GM13977 (cell line): ENCODE measurements around the gene FUT1.

Source experiments
- DNase-seq: peaks from one replicate; pipeline ENCODE4 v3.0.0; 2012; ENCODE audit warnings: low spot score
- in situ Hi-C: fragments of 300-500 bp; cut with MboI; formaldehyde crosslinking; loops from one replicate; pipeline ENCODE4 v1.12.0; 2022; ENCODE audit warnings: low sequenced_read_pairs, low pct_unique_long_range_greater_than_20kb, mixed read lengths, inconsistent platforms; ENCODE audit not compliant: unreplicated experiment
- TF ChIP-seq, protein P1 (sequence below): IDR thresholded peaks from 2 replicates; pipeline ENCODE4 v1.5.1; 2012; ENCODE audit warnings: mild to moderate bottlenecking, control low read depth; ENCODE audit not compliant: insufficient read depth; ENCODE audit errors: extremely low read depth, missing control alignments

FUT1 gene

DNA sequence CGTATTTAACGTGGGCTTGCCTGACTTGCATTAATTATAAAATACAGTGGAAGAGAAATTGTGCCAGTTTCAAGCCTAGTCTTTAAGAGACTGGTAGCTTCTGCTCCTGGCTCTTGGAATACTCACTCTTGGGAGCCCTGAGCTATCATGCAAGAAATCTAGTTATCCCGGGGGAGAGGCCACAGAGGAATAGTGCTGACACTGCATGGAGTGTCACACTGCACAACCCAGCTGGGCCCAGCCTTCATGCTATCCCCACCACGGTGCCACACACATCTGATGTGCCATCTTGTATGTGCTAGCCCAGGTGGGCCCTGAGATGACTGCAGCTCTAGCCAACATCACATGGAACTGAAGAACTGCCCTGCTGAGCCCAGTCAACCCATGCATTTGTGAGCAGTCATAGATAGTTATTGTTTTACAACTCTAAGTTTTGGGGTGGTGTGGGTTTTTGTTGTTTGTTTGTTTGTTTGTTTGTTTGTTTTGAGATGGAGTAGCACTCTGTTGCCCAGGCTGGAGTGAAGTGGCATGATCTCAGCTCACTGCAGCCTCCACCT, 41.3 kb downstream of the FUT1 start:
- no peak for DNase-seq
- TF ChIP-seq, protein P1, sequence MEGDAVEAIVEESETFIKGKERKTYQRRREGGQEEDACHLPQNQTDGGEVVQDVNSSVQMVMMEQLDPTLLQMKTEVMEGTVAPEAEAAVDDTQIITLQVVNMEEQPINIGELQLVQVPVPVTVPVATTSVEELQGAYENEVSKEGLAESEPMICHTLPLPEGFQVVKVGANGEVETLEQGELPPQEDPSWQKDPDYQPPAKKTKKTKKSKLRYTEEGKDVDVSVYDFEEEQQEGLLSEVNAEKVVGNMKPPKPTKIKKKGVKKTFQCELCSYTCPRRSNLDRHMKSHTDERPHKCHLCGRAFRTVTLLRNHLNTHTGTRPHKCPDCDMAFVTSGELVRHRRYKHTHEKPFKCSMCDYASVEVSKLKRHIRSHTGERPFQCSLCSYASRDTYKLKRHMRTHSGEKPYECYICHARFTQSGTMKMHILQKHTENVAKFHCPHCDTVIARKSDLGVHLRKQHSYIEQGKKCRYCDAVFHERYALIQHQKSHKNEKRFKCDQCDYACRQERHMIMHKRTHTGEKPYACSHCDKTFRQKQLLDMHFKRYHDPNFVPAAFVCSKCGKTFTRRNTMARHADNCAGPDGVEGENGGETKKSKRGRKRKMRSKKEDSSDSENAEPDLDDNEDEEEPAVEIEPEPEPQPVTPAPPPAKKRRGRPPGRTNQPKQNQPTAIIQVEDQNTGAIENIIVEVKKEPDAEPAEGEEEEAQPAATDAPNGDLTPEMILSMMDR, result no peak
- in situ Hi-C loops, result no loop called here

DNA sequence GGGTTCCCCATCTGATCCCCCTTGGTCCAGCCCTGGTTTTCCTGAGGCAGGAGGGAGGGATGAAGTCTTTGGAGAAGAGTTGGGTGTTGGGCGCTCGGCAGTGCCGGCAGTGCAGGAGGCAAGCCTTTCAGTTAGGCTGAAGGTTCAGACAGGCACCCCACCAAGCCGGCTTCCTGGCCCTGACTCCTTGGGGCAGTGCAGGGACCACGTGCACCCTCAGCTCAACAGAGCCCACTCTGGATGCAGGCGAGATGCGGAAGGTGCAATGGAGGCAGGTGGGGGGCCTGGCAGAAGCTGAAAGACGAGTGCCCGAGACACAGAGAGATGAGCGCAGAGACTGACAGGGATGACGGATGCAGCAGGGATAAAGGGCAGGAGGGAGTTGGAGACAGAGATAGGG, 44.0 kb downstream of the FUT1 start:
- in situ Hi-C loops, result no loop called here
- TF ChIP-seq, protein P1, result no peak
- no peak for DNase-seq

DNA sequence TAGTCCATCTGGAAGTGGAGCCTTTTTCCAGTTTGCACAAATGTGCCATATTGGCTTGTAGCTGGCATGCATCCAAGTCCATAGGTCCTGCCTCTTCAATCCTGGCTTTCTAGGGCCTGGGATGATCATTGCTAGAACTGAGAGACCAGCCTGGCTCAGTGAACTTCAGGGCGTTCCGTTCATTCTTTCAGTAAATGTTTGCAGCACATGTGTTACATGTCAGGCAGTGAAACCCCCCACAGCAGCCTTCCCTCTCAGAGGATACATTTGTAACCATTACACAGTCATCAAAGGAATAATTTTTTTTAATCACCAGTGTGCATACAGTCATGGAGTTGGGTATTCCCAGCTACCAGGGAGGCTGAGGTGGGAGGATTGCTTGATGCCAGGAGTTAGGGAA, 47.0 kb downstream of the FUT1 start:
- no peak for DNase-seq
- TF ChIP-seq, protein P1, result no peak
- in situ Hi-C loops, result no loop called here

DNA sequence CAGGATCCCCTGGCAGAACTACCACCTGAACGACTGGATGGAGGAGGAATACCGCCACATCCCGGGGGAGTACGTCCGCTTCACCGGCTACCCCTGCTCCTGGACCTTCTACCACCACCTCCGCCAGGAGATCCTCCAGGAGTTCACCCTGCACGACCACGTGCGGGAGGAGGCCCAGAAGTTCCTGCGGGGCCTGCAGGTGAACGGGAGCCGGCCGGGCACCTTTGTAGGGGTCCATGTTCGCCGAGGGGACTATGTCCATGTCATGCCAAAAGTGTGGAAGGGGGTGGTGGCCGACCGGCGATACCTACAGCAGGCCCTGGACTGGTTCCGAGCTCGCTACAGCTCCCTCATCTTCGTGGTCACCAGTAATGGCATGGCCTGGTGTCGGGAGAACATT, 49.1 kb downstream of the FUT1 start:
- in situ Hi-C loops, result no loop called here
- DNase-seq, result no peak
- TF ChIP-seq, protein P1, result no peak

DNA sequence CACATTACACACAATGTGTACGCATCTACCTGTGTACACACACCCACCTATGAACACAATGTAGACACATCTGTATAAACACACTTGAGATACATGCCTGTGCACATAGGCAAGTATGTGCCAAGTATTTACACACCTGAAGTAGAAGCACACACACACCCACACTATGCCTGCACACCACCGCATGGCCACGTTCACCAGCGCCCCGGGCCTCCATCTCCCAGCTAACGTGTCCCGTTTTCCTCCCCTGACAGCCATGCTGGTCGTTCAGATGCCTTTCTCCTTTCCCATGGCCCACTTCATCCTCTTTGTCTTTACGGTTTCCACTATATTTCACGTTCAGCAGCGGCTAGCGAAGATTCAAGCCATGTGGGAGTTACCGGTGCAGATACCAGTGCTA, 49.7 kb downstream of the FUT1 start:
- in situ Hi-C loops, result no loop called here
- TF ChIP-seq, protein P1, result no peak
- no peak for DNase-seq

DNA sequence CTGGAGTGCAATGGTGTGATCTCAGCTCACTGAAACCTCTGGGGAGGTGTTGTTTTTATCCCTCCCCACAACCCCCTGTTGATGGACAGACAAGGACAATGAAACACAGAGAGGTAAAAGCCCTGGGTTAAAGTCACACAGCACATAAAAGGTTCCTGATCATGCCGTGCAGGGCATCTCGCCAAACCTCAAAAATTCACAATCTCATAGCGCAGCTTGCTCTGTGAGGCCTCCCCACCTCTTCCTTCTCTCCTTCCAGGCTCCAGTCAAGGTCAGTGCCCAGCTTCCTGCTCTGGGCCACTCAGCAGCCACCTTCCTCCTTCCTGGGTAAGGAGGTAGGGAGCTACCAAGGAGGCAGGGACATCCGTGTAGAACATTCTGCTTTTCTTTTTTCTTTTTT, 54.4 kb downstream of the FUT1 start:
- TF ChIP-seq, protein P1, result no peak
- DNase-seq, result no peak
- in situ Hi-C loops, result no loop called here
